ENCODE data around the gene GRIA1.

GRCh38 chr5:153783362-153783658, 292.8 kb downstream of the GRIA1 start:
- no peak for TF ChIP-seq POLR2A (IDR thresholded peaks at IDR 0.05)
- no peak for TF ChIP-seq CTCF (IDR thresholded peaks at IDR 0.05)
